Mammary epithelial cell (primary cell): ENCODE measurements around the gene ASPSCR1.

Source experiments
- CTCF ChIP-seq, 2 donors: IDR thresholded peaks in 1 of 2; conservative IDR thresholded peaks in 1 of 2; 2 replicates each; pipeline ENCODE4 v1.5.1; 2011 to 2012; ENCODE audit warnings: inconsistent platforms in 2 of 2, low read length in 2 of 2, mild to moderate bottlenecking in 2 of 2, control low read depth in 1 of 2, low read depth in 1 of 2; ENCODE audit not compliant: insufficient read depth in 1 of 2; ENCODE audit errors: extremely low read depth in 1 of 2
- EZH2 ChIP-seq: IDR thresholded peaks from 2 replicates; pipeline ENCODE4 v1.6.1; 2012; ENCODE audit warnings: low read length, inconsistent platforms, borderline replicate concordance

- no peak for TF ChIP-seq CTCF (conservative IDR thresholded peaks at IDR 0.05 in 1 of 2, IDR thresholded peaks at IDR 0.05 in 1 of 2; ENCODE audit: extremely low read depth in 1 of 2, insufficient read depth in 1 of 2, low read depth in 1 of 2, low read length in 2 of 2)
- no peak for TF ChIP-seq EZH2
These were observed 36.4 kb downstream of the ASPSCR1 start for GRCh38 chr17:82013772-82014321.
